ENCODE measurements around the gene VAV3. TPM values are rescaled to one million over a fixed set of nuclear protein-coding genes. Genes with fewer than 3 reads are reported as not detected.

Gene VAV3
- total and polyA plus RNA-seq, 2 of the 13 experiments (the other 11 are each of a cell fraction or from before 2014, with no cell fraction given), result 15.9 to 29.8 TPM

DNA sequence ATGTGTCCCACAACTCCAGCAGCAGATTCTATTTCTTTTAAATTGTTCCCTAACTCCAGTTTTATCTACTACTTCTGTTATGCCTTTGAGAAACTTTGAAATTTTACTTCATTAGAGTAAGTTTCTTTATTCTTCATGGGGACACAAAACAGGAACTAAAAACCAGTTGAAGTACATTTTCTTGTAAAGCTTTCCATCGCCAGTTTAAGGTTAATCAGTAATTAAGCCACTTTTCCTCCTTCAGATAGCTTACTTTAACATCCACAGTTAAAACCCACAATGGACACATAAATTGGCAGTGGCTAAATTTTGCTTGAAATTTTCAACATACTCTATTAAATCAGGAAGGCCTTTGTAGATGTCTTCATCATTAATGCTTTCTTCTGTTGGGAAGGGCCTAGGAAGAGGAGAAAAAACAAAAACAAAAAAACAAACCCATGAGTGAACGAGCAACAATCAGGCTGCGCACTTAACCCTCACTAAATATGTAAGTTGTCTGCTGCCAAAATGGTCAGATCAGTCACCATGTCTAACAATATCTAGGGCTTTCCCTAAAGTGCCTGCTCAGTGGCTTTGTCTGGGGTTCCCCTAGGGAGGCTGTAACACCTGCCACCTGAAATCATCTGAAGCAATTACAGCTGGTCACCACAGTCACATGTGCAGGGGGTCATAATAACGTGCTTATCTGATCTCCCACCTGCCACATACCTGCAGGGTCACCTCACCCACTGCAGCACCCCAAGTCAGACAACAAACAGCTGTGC is 187.9 kb downstream of the VAV3 start:
- no peak for TF ChIP-seq ZNF563 (CRISPR knock-in tag; IDR thresholded peaks at IDR 0.05)
- TF ChIP-seq, protein P1, sequence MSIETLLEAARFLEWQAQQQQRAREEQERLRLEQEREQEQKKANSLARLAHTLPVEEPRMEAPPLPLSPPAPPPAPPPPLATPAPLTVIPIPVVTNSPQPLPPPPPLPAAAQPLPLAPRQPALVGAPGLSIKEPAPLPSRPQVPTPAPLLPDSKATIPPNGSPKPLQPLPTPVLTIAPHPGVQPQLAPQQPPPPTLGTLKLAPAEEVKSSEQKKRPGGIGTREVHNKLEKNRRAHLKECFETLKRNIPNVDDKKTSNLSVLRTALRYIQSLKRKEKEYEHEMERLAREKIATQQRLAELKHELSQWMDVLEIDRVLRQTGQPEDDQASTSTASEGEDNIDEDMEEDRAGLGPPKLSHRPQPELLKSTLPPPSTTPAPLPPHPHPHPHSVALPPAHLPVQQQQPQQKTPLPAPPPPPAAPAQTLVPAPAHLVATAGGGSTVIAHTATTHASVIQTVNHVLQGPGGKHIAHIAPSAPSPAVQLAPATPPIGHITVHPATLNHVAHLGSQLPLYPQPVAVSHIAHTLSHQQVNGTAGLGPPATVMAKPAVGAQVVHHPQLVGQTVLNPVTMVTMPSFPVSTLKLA (IDR thresholded peaks at IDR 0.05), result peak; percentile 36; the same call in 1 of the 2 replicates
- no peaks in the 10 kb centered on the region for H3K4me1 ChIP-seq (ENCODE audit: insufficient read depth, low read length)
- 32% methylated on average over 4 of the region's 4 CpGs for WGBS (ENCODE audit: low lambda C conversion rate)
- ATAC-seq (no peak), DNase-seq (ENCODE audit: low spot score) (no peak), FAIRE-seq (no peak)
- H3K9ac ChIP-seq (ENCODE audit: insufficient read depth, low read depth, low read length), result no peak overlapping the region
- H3K4me2 ChIP-seq (ENCODE audit: low read depth, low read length), result no peak overlapping the region
- in situ Hi-C loops (cut with HindIII; ENCODE audit: extremely low pct_ligation_motif_present, low pct_unique_long_range_greater_than_20kb), result loop anchor here (25.0 kb wide), 1 partner anchor 785 kb away; the partner anchor contains the start of gene EEIG2
- H3K27ac ChIP-seq (ENCODE audit: extremely low read length, insufficient read depth, low read length), result no peak overlapping the region
- H4K20me1 ChIP-seq (ENCODE audit: insufficient read depth, low read length), result no peaks in the 10 kb centered on the region; the same call in 1 of the 2 replicates
- no TSS peak for BruUV-seq (replicated peaks)
- H3K9me3 ChIP-seq (ENCODE audit: low read length), result no peaks in the 10 kb centered on the region
- POLR2A ChIA-PET, result no interaction called here
- no peak overlapping the region for H3K4me3 ChIP-seq (replicated peaks in 1 of 3; ENCODE audit: insufficient read depth in 1 of 3, low read depth in 2 of 3, low read length in 3 of 3)
- no peaks in the 10 kb centered on the region for H3K36me3 ChIP-seq (replicated peaks in 1 of 2; ENCODE audit: control insufficient read depth in 1 of 2, insufficient read depth in 2 of 2, low read length in 2 of 2)
- CTCF ChIA-PET (ENCODE audit: low intra/inter-chr PET ratio, low total read pairs), result no interaction called here
- no peaks in the 10 kb centered on the region for H3K27me3 ChIP-seq (ENCODE audit: control insufficient read depth in 1 of 2, insufficient read depth in 2 of 2, low read length in 2 of 2)
- intact Hi-C loops (cut with micrococcal nuclease; ENCODE audit: unreplicated experiment), result no loop called here
- H2AFZ ChIP-seq (ENCODE audit: low read length), result no peak overlapping the region
- no peaks in the 10 kb centered on the region for H3K79me2 ChIP-seq (ENCODE audit: insufficient read depth, low read length)

GRCh38 chr1:107771377-107771776 is 193.6 kb downstream of the VAV3 start:
- no peak for ATAC-seq
- POLR2A ChIA-PET, result no interaction called here
- no peak overlapping the region for H3K27ac ChIP-seq (ENCODE audit: extremely low read length, insufficient read depth, low read length)
- FAIRE-seq, result no peak
- no peak for DNase-seq (ENCODE audit: low spot score)
- no peaks in the 10 kb centered on the region for H3K4me1 ChIP-seq (ENCODE audit: insufficient read depth, low read length)
- in situ Hi-C loops (cut with HindIII; ENCODE audit: extremely low pct_ligation_motif_present, low pct_unique_long_range_greater_than_20kb), result no loop called here
- H3K4me2 ChIP-seq (ENCODE audit: low read depth, low read length), result no peak overlapping the region
- no peak overlapping the region for H3K4me3 ChIP-seq (replicated peaks in 1 of 3; ENCODE audit: insufficient read depth in 1 of 3, low read depth in 2 of 3, low read length in 3 of 3)
- intact Hi-C loops (cut with micrococcal nuclease; ENCODE audit: unreplicated experiment), result no loop called here
- H4K20me1 ChIP-seq (ENCODE audit: insufficient read depth, low read length), result no peaks in the 10 kb centered on the region
- no peaks in the 10 kb centered on the region for H3K36me3 ChIP-seq (replicated peaks in 1 of 2; ENCODE audit: control insufficient read depth in 1 of 2, insufficient read depth in 2 of 2, low read length in 2 of 2)
- CTCF ChIA-PET (ENCODE audit: low intra/inter-chr PET ratio, low total read pairs), result no interaction called here
- no TSS peak for BruUV-seq (replicated peaks)
- no peak for TF ChIP-seq ZNF337 (CRISPR knock-in tag; IDR thresholded peaks at IDR 0.05; ENCODE audit: borderline replicate concordance, low read depth)
- no peaks in the 10 kb centered on the region for H3K79me2 ChIP-seq (ENCODE audit: insufficient read depth, low read length)
- H2AFZ ChIP-seq (ENCODE audit: low read length), result no peak overlapping the region
- H3K27me3 ChIP-seq (ENCODE audit: control insufficient read depth in 1 of 2, insufficient read depth in 2 of 2, low read length in 2 of 2), result no peaks in the 10 kb centered on the region
- no peak overlapping the region for H3K9ac ChIP-seq (ENCODE audit: insufficient read depth, low read depth, low read length)
- 60% methylated on average over 13 of the region's 13 CpGs for WGBS (ENCODE audit: low lambda C conversion rate)
- no peaks in the 10 kb centered on the region for H3K9me3 ChIP-seq (ENCODE audit: low read length)
